Tibial artery (tissue), 4 donors: ENCODE measurements around the gene REX1BD.

Source experiments
- DNase-seq, 2 donors: peaks; one replicate each; pipeline ENCODE4 v3.0.0-alpha.2; 2019
- H3K27ac ChIP-seq, 2 donors: fragments of 200-600 bp; sonication (generic) in 1 of 2; 1 replicate in 1 of 2; 2 replicates in 1 of 2; pipeline ENCODE4 v1.5.1; 2018 to 2019; ENCODE audit warnings: mild to moderate bottlenecking in 1 of 2
- H3K27me3 ChIP-seq, 2 donors: fragments of 200-600 bp; sonication (generic) in 1 of 2; one replicate each; pipeline versions ENCODE4 v1.5.1 to v1.6.0; 2016 to 2019
- H3K36me3 ChIP-seq, 3 donors: fragments of 200-600 bp; sonication (generic) in 2 of 3; one replicate each; pipeline ENCODE4 v1.5.1; 2016 to 2019; ENCODE audit warnings: mild to moderate bottlenecking in 2 of 3
- H3K4me1 ChIP-seq, 4 donors: fragments of 200-600 bp; sonication (generic) in 2 of 4; 1 replicate in 3 of 4; 2 replicates in 1 of 4; pipeline ENCODE4 v1.5.1; 2016 to 2019
- H3K4me3 ChIP-seq, 2 donors: fragments of 200-600 bp; sonication (generic) in 1 of 2; 1 replicate in 1 of 2; 2 replicates in 1 of 2; pipeline ENCODE4 v1.5.1; 2018 to 2019; ENCODE audit warnings: mild to moderate bottlenecking in 2 of 2
- H3K9me3 ChIP-seq, 3 donors: fragments of 200-600 bp; sonication (generic) in 1 of 3; one replicate each; pipeline ENCODE4 v1.5.1; 2016 to 2019
- intact Hi-C: fragments of 100-400 bp; cut with DNase I; formaldehyde crosslinking; loops from one replicate; pipeline ENCODE4 v1.15.0; 2023; ENCODE audit warnings: low total_unique reads
- TF ChIP-seq, protein P1 (sequence below), 2 experiments: fragments of 200-600 bp in 1 of 2; fragments of 450-650 bp in 1 of 2; IDR thresholded peaks; one replicate each; pipeline ENCODE4 v1.5.1; 2017 to 2019; ENCODE audit warnings: antibody characterized with exemption in 2 of 2, mild to moderate bottlenecking in 1 of 2, moderate library complexity in 1 of 2

REX1BD gene

DNA sequence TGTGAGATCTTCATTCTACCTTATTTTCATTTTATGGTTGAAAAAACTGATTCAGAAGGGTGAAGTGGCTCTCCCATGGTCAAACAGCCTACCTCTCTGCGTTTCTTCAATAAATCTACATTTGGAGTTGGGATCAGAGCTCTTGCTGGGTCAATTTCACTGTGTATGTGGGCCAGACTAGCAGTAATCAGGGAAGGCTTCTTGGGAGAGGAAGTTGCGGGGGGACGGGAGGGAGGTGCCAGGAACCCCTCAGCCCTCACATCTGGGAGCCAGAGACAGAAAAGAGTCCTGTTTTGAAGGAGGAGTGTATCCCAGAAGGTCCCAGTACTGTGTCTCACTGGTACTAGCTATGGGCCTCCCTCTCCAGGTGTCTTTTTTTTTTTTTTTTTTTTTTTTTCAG is 30.0 kb upstream of the REX1BD start:
- no peak for DNase-seq
- Histone ChIP-seq H3K27me3 (no peaks in the 10 kb centered on the region), H3K36me3 (peaks cover 4 to 15% (median 5%) of the 10 kb centered on the region in 3 donors), H3K9me3 (no peaks in the 10 kb centered on the region), H3K4me3 (peak overlapping the region; percentile 86 to 88), H3K4me1 (peaks cover 0 to 52% (median 28%) of the 10 kb centered on the region in 4 donors), H3K27ac (peak overlapping the region; percentile 95 to 96)
- TF ChIP-seq, protein P1, sequence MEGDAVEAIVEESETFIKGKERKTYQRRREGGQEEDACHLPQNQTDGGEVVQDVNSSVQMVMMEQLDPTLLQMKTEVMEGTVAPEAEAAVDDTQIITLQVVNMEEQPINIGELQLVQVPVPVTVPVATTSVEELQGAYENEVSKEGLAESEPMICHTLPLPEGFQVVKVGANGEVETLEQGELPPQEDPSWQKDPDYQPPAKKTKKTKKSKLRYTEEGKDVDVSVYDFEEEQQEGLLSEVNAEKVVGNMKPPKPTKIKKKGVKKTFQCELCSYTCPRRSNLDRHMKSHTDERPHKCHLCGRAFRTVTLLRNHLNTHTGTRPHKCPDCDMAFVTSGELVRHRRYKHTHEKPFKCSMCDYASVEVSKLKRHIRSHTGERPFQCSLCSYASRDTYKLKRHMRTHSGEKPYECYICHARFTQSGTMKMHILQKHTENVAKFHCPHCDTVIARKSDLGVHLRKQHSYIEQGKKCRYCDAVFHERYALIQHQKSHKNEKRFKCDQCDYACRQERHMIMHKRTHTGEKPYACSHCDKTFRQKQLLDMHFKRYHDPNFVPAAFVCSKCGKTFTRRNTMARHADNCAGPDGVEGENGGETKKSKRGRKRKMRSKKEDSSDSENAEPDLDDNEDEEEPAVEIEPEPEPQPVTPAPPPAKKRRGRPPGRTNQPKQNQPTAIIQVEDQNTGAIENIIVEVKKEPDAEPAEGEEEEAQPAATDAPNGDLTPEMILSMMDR (IDR thresholded peaks at IDR 0.05), result no peak
- intact Hi-C loops, result no loop called here

DNA sequence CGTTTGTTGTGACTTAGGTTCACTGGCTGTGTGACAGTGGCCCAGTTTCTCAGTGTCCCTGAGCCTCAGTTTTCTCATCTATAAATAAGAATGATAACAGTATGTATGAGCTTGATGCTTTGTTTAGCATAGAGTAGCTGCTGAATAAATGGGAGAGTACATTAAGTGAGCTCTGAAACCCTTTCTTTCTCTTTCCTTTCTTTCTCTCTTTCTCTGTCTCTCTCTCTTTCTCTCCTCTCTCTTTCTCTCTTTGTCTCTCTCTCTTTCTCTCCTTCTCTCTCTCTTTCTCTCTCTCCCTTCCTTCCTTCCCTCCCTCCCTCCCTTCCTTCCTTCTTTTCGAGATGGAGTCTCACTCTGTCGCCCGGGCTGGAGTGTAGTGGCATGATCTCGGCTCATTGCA is 28.9 kb upstream of the REX1BD start:
- intact Hi-C loops, result no loop called here
- H3K36me3 ChIP-seq, result peaks cover 11 to 26% (median 15%) of the 10 kb centered on the region in 3 donors
- H3K27me3 ChIP-seq, result no peaks in the 10 kb centered on the region
- H3K9me3 ChIP-seq, result no peaks in the 10 kb centered on the region
- DNase-seq, result no peak
- H3K27ac ChIP-seq, result peak overlapping the region; percentile 76 to 96
- no peak overlapping the region for H3K4me3 ChIP-seq
- H3K4me1 ChIP-seq, result peaks cover 0 to 52% (median 29%) of the 10 kb centered on the region in 4 donors
- TF ChIP-seq, protein P1 (IDR thresholded peaks at IDR 0.05), result no peak

DNA sequence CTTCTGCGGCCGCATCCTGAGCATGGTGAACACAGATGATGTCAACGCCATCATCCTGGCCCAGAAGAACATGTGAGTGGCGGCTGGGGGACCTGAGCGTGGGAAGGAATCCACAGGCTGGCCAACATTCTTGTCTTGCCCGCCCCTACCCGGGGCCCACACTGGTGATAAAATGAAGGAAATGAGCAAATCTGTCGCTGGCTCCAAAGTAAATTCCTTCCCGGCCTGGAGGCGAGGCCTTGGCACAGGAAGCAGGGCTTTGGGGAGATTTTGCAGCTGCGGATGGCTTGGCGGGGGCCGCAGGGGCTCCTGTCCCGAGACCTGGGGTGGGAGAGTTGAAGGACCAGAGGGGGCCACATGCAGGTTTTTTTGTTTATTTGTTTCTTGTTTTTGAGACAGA is 26.5 kb upstream of the REX1BD start:
- Histone ChIP-seq H3K4me3 (peak overlapping the region in 1 of 2 donors; percentile 0), H3K27me3 (no peaks in the 10 kb centered on the region), H3K36me3 (peaks cover 33 to 50% (median 39%) of the 10 kb centered on the region in 3 donors), H3K9me3 (no peaks in the 10 kb centered on the region), H3K27ac (peak overlapping the region; percentile 76 to 96), H3K4me1 (peaks cover 0 to 52% (median 29%) of the 10 kb centered on the region in 4 donors)
- intact Hi-C loops, result no loop called here
- TF ChIP-seq, protein P1 (IDR thresholded peaks at IDR 0.05), result no peak
- peak; percentile 69 to 85 for DNase-seq

DNA sequence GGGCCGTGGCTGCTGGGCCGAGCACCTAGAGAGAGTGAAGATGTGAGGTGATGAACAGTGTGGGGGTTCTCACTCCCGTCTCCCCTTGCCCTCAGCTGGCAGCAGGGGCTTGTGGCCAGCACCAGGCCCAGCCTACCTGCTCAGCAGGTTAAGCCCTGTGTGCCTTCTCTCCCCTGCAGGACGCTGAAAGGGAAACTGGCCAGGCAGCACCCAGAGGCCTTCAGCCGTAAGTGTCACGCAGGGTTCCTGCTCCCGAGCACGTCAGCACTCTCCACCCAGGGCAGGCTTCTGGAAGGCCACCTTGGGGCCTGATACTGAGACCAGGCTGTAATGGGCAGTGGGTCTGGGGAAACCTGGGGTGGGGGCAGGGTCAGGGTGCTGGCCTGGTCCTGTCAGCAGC is 21.6 kb upstream of the REX1BD start:
- no peaks in the 10 kb centered on the region for H3K27me3 ChIP-seq
- intact Hi-C loops, result no loop called here
- H3K27ac ChIP-seq, result no peak overlapping the region
- H3K4me3 ChIP-seq, result no peak overlapping the region
- no peaks in the 10 kb centered on the region for H3K9me3 ChIP-seq
- H3K36me3 ChIP-seq, result peaks cover 53 to 75% (median 66%) of the 10 kb centered on the region in 3 donors
- peaks cover 0 to 19% (median 13%) of the 10 kb centered on the region in 4 donors for H3K4me1 ChIP-seq
- no peak for DNase-seq
- TF ChIP-seq, protein P1 (IDR thresholded peaks at IDR 0.05), result no peak

DNA sequence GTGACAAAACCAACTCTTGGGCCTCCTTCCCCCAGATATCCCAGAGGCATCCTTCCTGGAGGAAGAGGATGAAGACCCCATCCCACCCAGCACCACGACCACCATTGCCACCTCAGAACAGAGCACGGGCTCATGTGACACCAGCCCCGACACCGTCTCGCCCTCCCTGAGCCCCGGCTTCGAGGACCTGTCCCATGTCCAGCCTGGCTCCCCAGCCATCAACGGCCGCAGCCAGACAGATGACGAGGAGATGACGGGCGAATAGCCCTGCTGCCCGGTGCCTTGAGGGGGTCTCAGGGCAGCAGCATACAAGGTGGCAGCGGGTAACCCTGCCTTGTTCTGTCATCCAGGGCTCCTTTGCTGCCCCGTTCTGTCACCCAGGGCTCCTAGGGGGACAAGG is 20.2 kb upstream of the REX1BD start:
- H3K27me3 ChIP-seq, result no peaks in the 10 kb centered on the region
- intact Hi-C loops, result no loop called here
- peaks cover 50 to 67% (median 65%) of the 10 kb centered on the region in 3 donors for H3K36me3 ChIP-seq
- H3K4me3 ChIP-seq, result no peak overlapping the region
- no peaks in the 10 kb centered on the region for H3K9me3 ChIP-seq
- peaks cover 0 to 18% (median 13%) of the 10 kb centered on the region in 4 donors for H3K4me1 ChIP-seq
- H3K27ac ChIP-seq, result no peak overlapping the region
- TF ChIP-seq, protein P1 (IDR thresholded peaks at IDR 0.05), result no peak
- no peak for DNase-seq
